IMR-90 (cell line): ENCODE measurements around the gene ADGRG7. TPM values are rescaled to one million over a fixed set of nuclear protein-coding genes. Genes with fewer than 3 reads are reported as not detected.
"Not testable (repeated sequence)": the region's sequence is repeated elsewhere in the genome, so short reads cannot be mapped to it uniquely, and the experiment has no call there.

Source experiments
- ATAC-seq: fragments of 200-7000 bp; cut with Tn5 transposase; 2 replicates; pipeline ENCODE4 v1.9.1; 2020; ENCODE audit warnings: low read depth, mild to moderate bottlenecking, moderate library complexity
- BruUV-seq: library from RNA; stranded (reverse); fragments of 400-500 nt; replicated peaks from 2 replicates; lab custom pipeline; 2021; lab: Mats Ljungman, UMichigan
- CTCF ChIA-PET: fragments of 300-600 bp; formaldehyde crosslinking; extraction: SDS; loops from one replicate; lab custom pipeline; 2021; ENCODE audit warnings: antibody characterized with exemption; lab: Yijun Ruan, JAX
- POLR2A ChIA-PET: fragments of 300-600 bp; sonication (Branson Sonifier 250); formaldehyde crosslinking; loops from one replicate; lab custom pipeline; 2022; ENCODE audit warnings: antibody characterized with exemption; ENCODE audit not compliant: unreplicated experiment; lab: Charles Lee
- DNase-seq: peaks from one replicate; pipeline ENCODE4 v3.0.0; 2013
- H2AFZ ChIP-seq: replicated peaks from 2 replicates; pipeline ENCODE3; 2013; ENCODE audit warnings: low read length, mild to moderate bottlenecking; ENCODE audit not compliant: poor library complexity
- H2AK5ac ChIP-seq: 2 replicates; pipeline ENCODE4 v1.6.1; 2013; ENCODE audit warnings: low read depth, low read length, inconsistent platforms
- H2AK9ac ChIP-seq: replicated peaks from 2 replicates; pipeline ENCODE3; 2013; ENCODE audit warnings: mild to moderate bottlenecking, low read depth, low read length, moderate library complexity; ENCODE audit not compliant: poor library complexity
- H2BK120ac ChIP-seq: 2 replicates; pipeline ENCODE4 v1.6.1; 2013; ENCODE audit warnings: low read depth, low read length, inconsistent platforms
- H2BK15ac ChIP-seq: 3 replicates; pipeline ENCODE4 v1.6.1; 2013; ENCODE audit warnings: low read depth, low read length, inconsistent platforms
- H2BK20ac ChIP-seq: 2 replicates; pipeline ENCODE4 v1.6.1; 2013; ENCODE audit warnings: low read depth, mild to moderate bottlenecking, inconsistent platforms, low read length, moderate library complexity
- H2BK5ac ChIP-seq: 2 replicates; pipeline ENCODE4 v1.6.1; 2013; ENCODE audit warnings: mild to moderate bottlenecking, low read depth, low read length, inconsistent platforms; ENCODE audit not compliant: poor library complexity, severe bottlenecking
- H3K14ac ChIP-seq: replicated peaks from 2 replicates; pipeline ENCODE4 v1.6.1; 2013; ENCODE audit warnings: low read depth, low read length, inconsistent platforms
- H3K18ac ChIP-seq: 2 replicates; pipeline ENCODE4 v1.6.1; 2013; ENCODE audit warnings: low read depth, low read length, control low read depth
- H3K23ac ChIP-seq: 2 replicates; pipeline ENCODE4 v1.6.1; 2013; ENCODE audit warnings: low read depth, low read length, inconsistent platforms
- H3K27ac ChIP-seq: 2 replicates; pipeline ENCODE4 v1.5.1; 2013; ENCODE audit warnings: mild to moderate bottlenecking, control low read depth, low read length; ENCODE audit not compliant: insufficient read depth
- H3K27me3 ChIP-seq: 2 replicates; pipeline ENCODE4 v1.6.1; 2013; ENCODE audit warnings: low read length; ENCODE audit not compliant: control insufficient read depth, insufficient read depth
- H3K36me3 ChIP-seq: 2 replicates; pipeline ENCODE4 v1.6.1; 2013; ENCODE audit warnings: low read length, mixed read lengths; ENCODE audit not compliant: control insufficient read depth, insufficient read depth
- H3K4ac ChIP-seq: 2 replicates; pipeline ENCODE4 v1.6.1; 2013; ENCODE audit warnings: low read depth, low read length, inconsistent platforms
- H3K4me1 ChIP-seq: 2 replicates; pipeline ENCODE4 v1.6.1; 2013; ENCODE audit warnings: low read length, mixed read lengths; ENCODE audit not compliant: control insufficient read depth, insufficient read depth
- H3K4me2 ChIP-seq: 2 replicates; pipeline ENCODE4 v1.6.1; 2013; ENCODE audit warnings: low read depth, mild to moderate bottlenecking, control low read depth, low read length, moderate library complexity
- H3K4me3 ChIP-seq: 2 replicates; pipeline ENCODE4 v1.5.1; 2013; ENCODE audit warnings: low read depth, mild to moderate bottlenecking, control low read depth, low read length, moderate library complexity; ENCODE audit not compliant: insufficient read depth
- H3K56ac ChIP-seq: 2 replicates; pipeline ENCODE4 v1.6.1; 2013; ENCODE audit warnings: low read length, inconsistent platforms; ENCODE audit not compliant: insufficient read depth; ENCODE audit errors: extremely low read depth
- H3K79me1 ChIP-seq, 2 experiments: 2 replicates each; pipeline ENCODE4 v1.6.1; 2013; ENCODE audit warnings: low read length in 2 of 2, inconsistent platforms in 1 of 2, low read depth in 1 of 2
- H3K9ac ChIP-seq: 2 replicates; pipeline ENCODE4 v1.6.1; 2013; ENCODE audit warnings: low read depth, low read length, control low read depth
- H3K9me1 ChIP-seq: 2 replicates; pipeline ENCODE4 v1.6.1; 2013; ENCODE audit warnings: low read length, inconsistent platforms; ENCODE audit not compliant: insufficient read depth
- H3K9me3 ChIP-seq: 2 replicates; pipeline ENCODE4 v1.6.1; 2013; ENCODE audit warnings: low read length; ENCODE audit not compliant: control insufficient read depth, insufficient read depth
- H4K20me1 ChIP-seq: 2 replicates; pipeline ENCODE4 v1.6.1; 2013; ENCODE audit warnings: low read length, inconsistent platforms; ENCODE audit not compliant: insufficient read depth
- H4K5ac ChIP-seq: 2 replicates; pipeline ENCODE4 v1.6.1; 2013; ENCODE audit warnings: mild to moderate bottlenecking, low read depth, low read length, control low read depth
- H4K8ac ChIP-seq, 2 experiments: 2 replicates each; pipeline ENCODE4 v1.6.1; 2013; ENCODE audit warnings: low read depth in 2 of 2, low read length in 2 of 2, control low read depth in 1 of 2, inconsistent platforms in 1 of 2
- H4K91ac ChIP-seq: 2 replicates; pipeline ENCODE4 v1.6.1; 2013; ENCODE audit warnings: low read depth, low read length, inconsistent platforms; ENCODE audit not compliant: insufficient read depth
- WGBS, 2 experiments: methylation state at CpG; one replicate each; pipeline versions ENCODE4 v1.1.5 to v1.1.7; 2013; ENCODE audit warnings: missing lambda C conversion rate in 2 of 2; ENCODE audit not compliant: insufficient read length in 1 of 2; ENCODE audit errors: extremely low coverage in 2 of 2; 5-methylcytosine and 5-hydroxymethylcytosine counted together
- dilution Hi-C: fragments of 300-500 bp; cut with HindIII; formaldehyde crosslinking; loops from one replicate; pipeline ENCODE4 v1.14.3; 2018; ENCODE audit warnings: low sequenced_read_pairs; ENCODE audit not compliant: unreplicated experiment
- in situ Hi-C: fragments of 300-500 bp; cut with MboI; formaldehyde crosslinking; loops from 3 replicates; pipeline ENCODE4 v1.14.3; 2019; ENCODE audit warnings: low sequenced_read_pairs, inconsistent platforms, mixed read lengths
- intact Hi-C: fragments of 100-400 bp; cut with micrococcal nuclease; formaldehyde crosslinking; loops from 2 replicates; pipeline ENCODE4 v1.10.0; 2022
- polyA plus RNA-seq, 3 experiments: library from polyadenylated mRNA; depleted of rRNA; stranded (reverse); fragments of >200 nt; gene quantifications; 2 replicates each; pipeline ENCODE4 v1.2.3, GENCODE V29; 2012; ENCODE audit warnings: low replicate concordance in 1 of 3
- total RNA-seq: library from RNA; depleted of rRNA; stranded (reverse); fragments of >200 nt; gene quantifications from 2 replicates; pipeline ENCODE4 v1.2.3, GENCODE V29; 2012

ADGRG7 gene
- total and polyA plus RNA-seq, 2 of the 4 experiments (the other 2 are of a cell fraction): not detected

GRCh38 chr3:100582157-100582556 is 27.2 kb upstream of the ADGRG7 start:
- DNase-seq, H3K36me3 ChIP-seq, H2AK5ac ChIP-seq, CTCF ChIA-PET, H2AK9ac ChIP-seq, intact Hi-C loops, H3K79me1 ChIP-seq, H3K9me3 ChIP-seq, H3K56ac ChIP-seq, ATAC-seq, H3K27ac ChIP-seq, H4K20me1 ChIP-seq, H3K14ac ChIP-seq, H3K27me3 ChIP-seq, POLR2A ChIA-PET, H3K9ac ChIP-seq, H3K18ac ChIP-seq, H2AFZ ChIP-seq, H3K4me2 ChIP-seq, H3K4me1 ChIP-seq, H4K5ac ChIP-seq, H2BK5ac ChIP-seq, H2BK15ac ChIP-seq, H4K8ac ChIP-seq, H3K23ac ChIP-seq, in situ Hi-C loops, BruUV-seq, dilution Hi-C loops, H3K9me1 ChIP-seq, H2BK20ac ChIP-seq, H3K4me3 ChIP-seq, H4K91ac ChIP-seq, H2BK120ac ChIP-seq, H3K4ac ChIP-seq: not testable (repeated sequence)
- no CpG with 5 or more reads among the region's 10 CpGs for WGBS, 2 experiments
